ENCODE data around the gene RASGRP2.

RASGRP2 gene

GRCh38 chr11:64753380-64754123 lies 9.6 kb upstream of the RASGRP2 start:
- no peak for DNase-seq (ENCODE audit: low read depth)
- TF ChIP-seq, protein P1, sequence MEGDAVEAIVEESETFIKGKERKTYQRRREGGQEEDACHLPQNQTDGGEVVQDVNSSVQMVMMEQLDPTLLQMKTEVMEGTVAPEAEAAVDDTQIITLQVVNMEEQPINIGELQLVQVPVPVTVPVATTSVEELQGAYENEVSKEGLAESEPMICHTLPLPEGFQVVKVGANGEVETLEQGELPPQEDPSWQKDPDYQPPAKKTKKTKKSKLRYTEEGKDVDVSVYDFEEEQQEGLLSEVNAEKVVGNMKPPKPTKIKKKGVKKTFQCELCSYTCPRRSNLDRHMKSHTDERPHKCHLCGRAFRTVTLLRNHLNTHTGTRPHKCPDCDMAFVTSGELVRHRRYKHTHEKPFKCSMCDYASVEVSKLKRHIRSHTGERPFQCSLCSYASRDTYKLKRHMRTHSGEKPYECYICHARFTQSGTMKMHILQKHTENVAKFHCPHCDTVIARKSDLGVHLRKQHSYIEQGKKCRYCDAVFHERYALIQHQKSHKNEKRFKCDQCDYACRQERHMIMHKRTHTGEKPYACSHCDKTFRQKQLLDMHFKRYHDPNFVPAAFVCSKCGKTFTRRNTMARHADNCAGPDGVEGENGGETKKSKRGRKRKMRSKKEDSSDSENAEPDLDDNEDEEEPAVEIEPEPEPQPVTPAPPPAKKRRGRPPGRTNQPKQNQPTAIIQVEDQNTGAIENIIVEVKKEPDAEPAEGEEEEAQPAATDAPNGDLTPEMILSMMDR (IDR thresholded peaks at IDR 0.05; ENCODE audit: low read depth, low read length, missing control alignments): no peak
- no peak overlapping the region for H3K4me3 ChIP-seq (ENCODE audit: low read depth, low read length)
- in situ Hi-C loops (cut with HindIII; ENCODE audit: low sequenced_read_pairs): loop anchor here (5.0 to 25.0 kb wide), 2 partner anchors 36 to 109 kb away; no protein-coding TSS in a partner anchor

DNA sequence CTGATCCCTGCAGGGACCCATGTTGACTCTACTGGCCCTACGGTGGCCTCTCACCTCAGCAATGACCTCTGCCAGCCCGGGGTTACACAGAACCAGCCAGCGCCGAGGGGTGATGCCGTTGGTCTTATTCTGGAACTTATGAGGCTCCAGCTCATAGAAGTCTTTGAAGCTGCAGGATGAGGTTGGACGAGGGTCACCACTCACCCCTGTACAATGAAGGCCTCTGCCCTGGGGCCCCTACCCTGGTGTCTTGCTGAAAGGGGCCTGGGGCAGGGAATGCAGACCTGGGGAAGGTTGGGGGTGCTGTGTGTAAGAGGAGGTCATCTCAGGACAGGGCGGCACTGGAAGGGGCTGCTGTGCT lies 9.1 kb upstream of the RASGRP2 start:
- in situ Hi-C loops (cut with HindIII; ENCODE audit: low sequenced_read_pairs): loop anchor here (5.0 to 25.0 kb wide), 2 partner anchors 36 to 109 kb away; no protein-coding TSS in a partner anchor
- no peak for DNase-seq (ENCODE audit: low read depth)
- H3K4me3 ChIP-seq (ENCODE audit: low read depth, low read length): no peak overlapping the region
- TF ChIP-seq, protein P1 (IDR thresholded peaks at IDR 0.05; ENCODE audit: low read depth, low read length, missing control alignments): no peak

- TF ChIP-seq, protein P1 (IDR thresholded peaks at IDR 0.05; ENCODE audit: low read depth, low read length, missing control alignments): no peak
- no peak for DNase-seq (ENCODE audit: low read depth)
- no peak overlapping the region for H3K4me3 ChIP-seq (ENCODE audit: low read depth, low read length)
- in situ Hi-C loops (cut with HindIII; ENCODE audit: low sequenced_read_pairs): loop anchor here (5.0 to 25.0 kb wide), 2 partner anchors 35 to 110 kb away; no protein-coding TSS in a partner anchor
Measured at GRCh38 chr11:64752175-64752970, 8.4 kb upstream of the RASGRP2 start.

DNA sequence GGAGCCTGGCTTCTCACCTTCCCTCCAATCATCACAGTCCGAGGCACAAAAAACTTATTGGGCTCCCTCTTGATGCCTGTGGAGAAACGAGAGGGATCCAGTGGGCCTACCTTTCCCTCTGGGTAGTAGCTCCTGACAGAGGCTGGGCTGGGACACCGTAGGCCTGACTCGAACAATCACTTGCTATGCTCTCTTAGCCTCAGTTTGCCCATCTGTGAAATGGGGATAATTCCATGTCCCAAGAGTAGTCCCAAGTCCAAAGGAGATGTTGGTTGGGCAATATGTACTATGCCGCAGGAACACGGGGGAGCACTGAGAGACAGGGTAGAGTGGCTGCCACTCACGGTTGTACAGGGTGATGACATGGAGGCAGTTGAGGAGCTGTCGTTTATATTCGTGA lies 7.6 kb upstream of the RASGRP2 start:
- no peak for DNase-seq (ENCODE audit: low read depth)
- in situ Hi-C loops (cut with HindIII; ENCODE audit: low sequenced_read_pairs): loop anchor here (5.0 to 25.0 kb wide), 2 partner anchors 34 to 111 kb away; no protein-coding TSS in a partner anchor
- TF ChIP-seq, protein P1 (IDR thresholded peaks at IDR 0.05; ENCODE audit: low read depth, low read length, missing control alignments): no peak
- no peak overlapping the region for H3K4me3 ChIP-seq (ENCODE audit: low read depth, low read length)

DNA sequence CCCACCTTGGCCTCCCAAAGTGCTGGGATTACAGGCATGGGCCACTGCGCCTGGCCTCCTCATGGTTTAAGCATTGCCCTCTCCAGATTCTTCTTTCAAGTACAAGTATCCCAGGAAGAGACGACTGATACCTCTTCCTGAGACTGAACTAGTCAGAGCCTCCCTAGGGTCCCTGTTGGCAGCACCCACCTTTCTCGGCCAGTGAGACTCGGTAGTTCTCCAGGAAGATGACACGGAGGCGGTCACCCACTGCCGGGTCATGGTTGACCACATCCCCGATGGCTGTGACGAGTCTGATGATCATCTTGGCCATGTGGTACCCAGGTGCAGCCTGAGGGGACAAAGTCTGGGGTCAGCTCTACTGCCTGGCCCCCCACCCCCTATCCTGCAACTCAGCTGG lies 7.2 kb upstream of the RASGRP2 start:
- no peak overlapping the region for H3K4me3 ChIP-seq (ENCODE audit: low read depth, low read length)
- DNase-seq (ENCODE audit: low read depth): no peak
- in situ Hi-C loops (cut with HindIII; ENCODE audit: low sequenced_read_pairs): loop anchor here (5.0 to 25.0 kb wide), 2 partner anchors 34 to 111 kb away; no protein-coding TSS in a partner anchor
- TF ChIP-seq, protein P1 (IDR thresholded peaks at IDR 0.05; ENCODE audit: low read depth, low read length, missing control alignments): no peak

GRCh38 chr11:64750361-64751054 lies 6.6 kb upstream of the RASGRP2 start:
- TF ChIP-seq, protein P1 (IDR thresholded peaks at IDR 0.05; ENCODE audit: low read depth, low read length, missing control alignments): peak; percentile 17
- no peak overlapping the region for H3K4me3 ChIP-seq (ENCODE audit: low read depth, low read length)
- no peak for DNase-seq (ENCODE audit: low read depth)
- in situ Hi-C loops (cut with HindIII; ENCODE audit: low sequenced_read_pairs): loop anchor here (5.0 to 25.0 kb wide), 2 partner anchors 33 to 112 kb away; no protein-coding TSS in a partner anchor

Data from astrocyte of the cerebellum (primary cell).